AG04449 (cell line): ENCODE data around the gene HDLBP.
A peak's percentile ranks its signal among the peaks of the same experiment; 100 is the strongest.

ENCODE experiments used
- CTCF ChIA-PET: fragments of 350-600 bp; formaldehyde crosslinking; extraction: SDS; loops from one replicate; lab custom pipeline; 2021; ENCODE audit warnings: antibody characterized with exemption; lab: Yijun Ruan, JAX
- POLR2A ChIA-PET: fragments of 400-600, 350-600 bp; formaldehyde crosslinking; extraction: SDS; loops from one replicate; lab custom pipeline; 2020; ENCODE audit warnings: antibody characterized with exemption, inconsistent platforms; lab: Yijun Ruan, JAX
- DNase-seq: peaks from one replicate; pipeline ENCODE4 v3.0.0-alpha.2; 2010; ENCODE audit warnings: low read depth, low spot score
- H3K4me3 ChIP-seq: 2 replicates; pipeline ENCODE4 v1.5.1; 2011; ENCODE audit warnings: low read depth, mild to moderate bottlenecking, control low read depth, low read length
- TF ChIP-seq, protein P1 (sequence below): IDR thresholded peaks from one replicate; pipeline ENCODE4 v1.5.1; 2011; ENCODE audit warnings: mild to moderate bottlenecking, moderate library complexity, low read length, control low read depth, inconsistent platforms; ENCODE audit not compliant: insufficient read depth; ENCODE audit errors: missing control alignments

HDLBP gene, protein sequence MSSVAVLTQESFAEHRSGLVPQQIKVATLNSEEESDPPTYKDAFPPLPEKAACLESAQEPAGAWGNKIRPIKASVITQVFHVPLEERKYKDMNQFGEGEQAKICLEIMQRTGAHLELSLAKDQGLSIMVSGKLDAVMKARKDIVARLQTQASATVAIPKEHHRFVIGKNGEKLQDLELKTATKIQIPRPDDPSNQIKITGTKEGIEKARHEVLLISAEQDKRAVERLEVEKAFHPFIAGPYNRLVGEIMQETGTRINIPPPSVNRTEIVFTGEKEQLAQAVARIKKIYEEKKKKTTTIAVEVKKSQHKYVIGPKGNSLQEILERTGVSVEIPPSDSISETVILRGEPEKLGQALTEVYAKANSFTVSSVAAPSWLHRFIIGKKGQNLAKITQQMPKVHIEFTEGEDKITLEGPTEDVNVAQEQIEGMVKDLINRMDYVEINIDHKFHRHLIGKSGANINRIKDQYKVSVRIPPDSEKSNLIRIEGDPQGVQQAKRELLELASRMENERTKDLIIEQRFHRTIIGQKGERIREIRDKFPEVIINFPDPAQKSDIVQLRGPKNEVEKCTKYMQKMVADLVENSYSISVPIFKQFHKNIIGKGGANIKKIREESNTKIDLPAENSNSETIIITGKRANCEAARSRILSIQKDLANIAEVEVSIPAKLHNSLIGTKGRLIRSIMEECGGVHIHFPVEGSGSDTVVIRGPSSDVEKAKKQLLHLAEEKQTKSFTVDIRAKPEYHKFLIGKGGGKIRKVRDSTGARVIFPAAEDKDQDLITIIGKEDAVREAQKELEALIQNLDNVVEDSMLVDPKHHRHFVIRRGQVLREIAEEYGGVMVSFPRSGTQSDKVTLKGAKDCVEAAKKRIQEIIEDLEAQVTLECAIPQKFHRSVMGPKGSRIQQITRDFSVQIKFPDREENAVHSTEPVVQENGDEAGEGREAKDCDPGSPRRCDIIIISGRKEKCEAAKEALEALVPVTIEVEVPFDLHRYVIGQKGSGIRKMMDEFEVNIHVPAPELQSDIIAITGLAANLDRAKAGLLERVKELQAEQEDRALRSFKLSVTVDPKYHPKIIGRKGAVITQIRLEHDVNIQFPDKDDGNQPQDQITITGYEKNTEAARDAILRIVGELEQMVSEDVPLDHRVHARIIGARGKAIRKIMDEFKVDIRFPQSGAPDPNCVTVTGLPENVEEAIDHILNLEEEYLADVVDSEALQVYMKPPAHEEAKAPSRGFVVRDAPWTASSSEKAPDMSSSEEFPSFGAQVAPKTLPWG (N-terminal part only)

DNA sequence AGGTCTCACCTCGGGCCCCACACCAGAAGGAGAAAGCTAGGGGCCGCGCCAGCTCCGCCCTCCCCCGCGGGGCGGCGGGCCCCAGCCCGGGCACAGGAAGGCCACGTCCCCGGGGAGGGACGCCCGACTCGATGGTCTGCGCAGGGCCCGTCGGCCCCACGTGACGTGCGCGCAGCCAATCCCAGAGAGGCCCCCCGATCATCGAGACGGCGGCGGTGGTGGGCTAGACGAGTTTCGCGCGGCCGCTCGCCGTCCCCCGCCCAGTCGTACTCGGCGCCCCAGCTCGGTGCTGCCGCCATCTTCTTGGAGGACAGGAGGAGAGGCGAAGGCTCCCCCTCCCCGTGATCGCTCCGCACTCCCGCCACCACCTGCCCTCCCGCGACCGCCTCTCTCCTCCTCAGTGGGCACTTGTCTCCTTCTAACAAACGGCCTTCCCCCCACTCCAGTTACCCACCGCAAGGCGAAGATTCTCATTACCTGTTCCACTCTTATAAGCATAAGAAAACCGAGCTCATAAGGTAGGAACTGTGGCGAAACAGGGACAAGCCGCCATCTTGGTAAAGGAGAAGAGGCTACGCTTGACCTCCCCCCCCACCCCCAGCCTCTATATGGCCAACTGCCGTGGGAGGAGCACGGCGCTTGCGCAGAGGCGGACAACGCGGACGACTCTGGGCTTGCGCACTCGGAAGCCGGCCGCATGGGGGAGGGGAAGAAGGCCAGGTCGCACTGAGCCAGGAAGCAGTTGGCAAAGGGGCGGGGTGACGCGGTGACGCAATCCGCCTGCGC lies at the start of gene HDLBP:
Gene HDLBP, minus strand, starts transcription at position 580 of the 786 bp plus-strand sequence. CDS start 48,803 bp downstream, outside the sequence.
- peak; percentile 90 for DNase-seq
- POLR2A ChIA-PET, result interaction anchor here (0.8 to 1.5 kb wide), 13 partner anchors 9 to 90 kb away, joined by 3 to 8 read pairs (median 4); no protein-coding TSS in a partner anchor
- peak within 1 kb of the TSS; percentile 96 for H3K4me3 ChIP-seq
- TF ChIP-seq, protein P1, sequence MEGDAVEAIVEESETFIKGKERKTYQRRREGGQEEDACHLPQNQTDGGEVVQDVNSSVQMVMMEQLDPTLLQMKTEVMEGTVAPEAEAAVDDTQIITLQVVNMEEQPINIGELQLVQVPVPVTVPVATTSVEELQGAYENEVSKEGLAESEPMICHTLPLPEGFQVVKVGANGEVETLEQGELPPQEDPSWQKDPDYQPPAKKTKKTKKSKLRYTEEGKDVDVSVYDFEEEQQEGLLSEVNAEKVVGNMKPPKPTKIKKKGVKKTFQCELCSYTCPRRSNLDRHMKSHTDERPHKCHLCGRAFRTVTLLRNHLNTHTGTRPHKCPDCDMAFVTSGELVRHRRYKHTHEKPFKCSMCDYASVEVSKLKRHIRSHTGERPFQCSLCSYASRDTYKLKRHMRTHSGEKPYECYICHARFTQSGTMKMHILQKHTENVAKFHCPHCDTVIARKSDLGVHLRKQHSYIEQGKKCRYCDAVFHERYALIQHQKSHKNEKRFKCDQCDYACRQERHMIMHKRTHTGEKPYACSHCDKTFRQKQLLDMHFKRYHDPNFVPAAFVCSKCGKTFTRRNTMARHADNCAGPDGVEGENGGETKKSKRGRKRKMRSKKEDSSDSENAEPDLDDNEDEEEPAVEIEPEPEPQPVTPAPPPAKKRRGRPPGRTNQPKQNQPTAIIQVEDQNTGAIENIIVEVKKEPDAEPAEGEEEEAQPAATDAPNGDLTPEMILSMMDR, result peak; percentile 54
- CTCF ChIA-PET, result interaction anchor here (1.0 to 3.8 kb wide), 11 partner anchors 9 to 226 kb away, joined by 3 to 23 read pairs (median 4); no protein-coding TSS in a partner anchor

DNA sequence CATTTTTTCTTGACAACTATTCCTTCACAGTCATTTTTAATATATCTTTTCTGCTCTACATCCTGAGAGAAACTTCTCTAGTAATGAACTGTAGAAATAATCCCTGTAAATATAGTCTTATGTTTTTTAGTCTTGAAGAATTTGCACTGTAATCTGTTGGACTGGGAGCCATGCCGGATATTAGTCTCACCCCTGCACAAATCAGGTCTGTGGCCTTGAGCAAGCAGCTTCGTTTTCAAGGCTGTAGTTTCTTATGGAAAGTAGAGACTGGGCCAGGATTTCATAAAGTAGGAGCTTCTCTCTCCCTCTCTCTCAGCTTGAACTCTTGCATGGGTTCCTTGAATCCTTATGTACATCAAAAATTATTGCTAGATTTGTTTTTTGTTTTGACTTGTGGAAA lies 49.3 kb upstream of the HDLBP start:
- DNase-seq, result no peak
- no peak overlapping the region for H3K4me3 ChIP-seq
- CTCF ChIA-PET, result interaction anchor here (0.6 kb wide), 1 partner anchor 295 kb away, joined by 3 read pairs; no protein-coding TSS in a partner anchor
- TF ChIP-seq, protein P1, result no peak
- POLR2A ChIA-PET, result no interaction called here

DNA sequence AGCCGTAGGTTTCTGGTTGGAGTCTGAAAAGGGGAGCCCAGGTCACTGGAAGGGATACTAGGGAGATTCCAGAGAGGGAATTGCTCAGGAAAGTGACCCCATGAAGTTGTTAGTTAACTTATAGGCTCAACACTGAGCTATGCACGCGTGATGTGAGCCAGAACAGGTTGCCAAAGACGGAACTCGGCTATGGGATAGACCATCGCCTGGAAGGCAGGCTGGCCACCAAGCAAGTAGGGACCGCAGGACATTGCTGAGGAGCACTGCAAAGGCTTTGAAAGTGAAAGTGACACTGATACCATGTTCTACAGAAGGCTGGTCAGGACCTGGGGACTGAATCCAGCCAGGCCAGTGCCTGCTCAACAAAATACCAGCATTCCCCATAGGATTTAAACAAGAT lies 48.0 kb upstream of the HDLBP start:
- ChIA-PET CTCF (interaction anchor here (1.2 kb wide), 1 partner anchor 48 kb away, joined by 3 read pairs; the partner anchor contains the start of genes HDLBP and SEPTIN2), POLR2A (no interaction called here)
- DNase-seq, result no peak
- TF ChIP-seq, protein P1, result no peak
- no peak overlapping the region for H3K4me3 ChIP-seq

DNA sequence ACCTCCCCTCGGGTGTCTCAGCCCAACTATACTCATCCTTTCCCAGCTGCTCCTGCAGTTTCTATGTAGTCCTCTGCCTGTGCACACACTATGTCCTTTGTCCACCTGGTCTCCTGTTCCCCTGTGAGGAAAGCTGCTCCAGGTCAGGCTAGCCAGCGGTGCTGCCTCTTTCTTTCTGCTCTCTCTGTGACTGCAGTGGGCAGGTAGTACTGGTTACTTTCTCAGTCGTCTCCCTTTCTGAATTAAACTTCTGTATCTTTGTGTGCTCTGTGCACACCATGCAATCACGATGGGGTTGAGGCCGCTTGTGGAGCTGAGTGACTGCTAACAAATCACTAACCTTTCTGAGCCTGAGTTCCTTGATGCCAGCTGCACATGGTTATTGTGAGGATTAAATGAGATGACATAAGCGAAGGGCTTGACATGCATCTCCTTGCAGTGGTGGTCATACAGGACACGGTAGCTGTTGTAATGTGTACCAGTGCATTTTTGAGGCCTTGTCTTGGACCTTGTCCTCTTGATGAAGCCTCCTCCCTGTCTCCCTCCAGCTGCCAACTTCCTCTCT lies 44.1 kb upstream of the HDLBP start:
- ChIA-PET POLR2A (no interaction called here), CTCF (interaction anchor here (0.8 to 2.0 kb wide), 5 partner anchors 15 to 300 kb away, joined by 3 to 5 read pairs (median 5); no protein-coding TSS in a partner anchor)
- TF ChIP-seq, protein P1, result no peak
- H3K4me3 ChIP-seq, result no peak overlapping the region
- DNase-seq, result no peak

DNA sequence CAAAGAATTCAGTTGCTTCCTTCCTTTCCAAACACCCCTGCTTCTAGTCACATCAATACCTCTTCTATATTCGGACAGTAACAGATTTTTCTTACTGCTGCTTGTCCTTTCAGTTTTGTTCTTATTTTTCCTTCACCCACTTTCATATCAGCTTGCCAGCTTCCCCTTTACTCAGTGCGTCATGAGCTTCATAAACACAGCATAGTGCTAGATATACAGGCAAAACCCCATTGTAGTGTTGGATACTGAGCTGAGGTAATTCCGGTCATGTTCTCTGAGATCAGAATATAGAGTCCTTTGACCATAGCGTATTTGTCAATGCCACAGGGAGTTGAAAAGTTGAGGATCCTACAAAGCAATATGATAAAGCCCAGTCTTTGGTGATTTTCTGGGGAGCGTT lies 43.0 kb upstream of the HDLBP start:
- no peak overlapping the region for H3K4me3 ChIP-seq
- POLR2A ChIA-PET, result no interaction called here
- CTCF ChIA-PET, result interaction anchor here (0.6 to 1.8 kb wide), 6 partner anchors 13 to 322 kb away, joined by 3 to 5 read pairs (median 4); no protein-coding TSS in a partner anchor
- DNase-seq, result no peak
- TF ChIP-seq, protein P1, result no peak
